B cell (primary cell): ENCODE measurements around the gene GDAP1L1. TPM values are rescaled to one million over a fixed set of nuclear protein-coding genes. Genes with fewer than 3 reads are reported as not detected.

ENCODE experiments used
- ATAC-seq: fragments of 200-7000 bp; cut with Tn5 transposase; one replicate; pipeline ENCODE4 v1.10.0; 2021; ENCODE audit warnings: low read depth, mild to moderate bottlenecking, moderate number of reproducible peaks, moderate library complexity
- CTCF ChIA-PET: fragments of 350-600 bp; sonication (Branson Sonifier 250); formaldehyde crosslinking; loops from one replicate; lab custom pipeline; 2021; ENCODE audit warnings: antibody characterized with exemption, inconsistent platforms; lab: Charles Lee
- POLR2A ChIA-PET: fragments of 350-600 bp; sonication (Branson Sonifier 250); formaldehyde crosslinking; loops from one replicate; lab custom pipeline; 2021; ENCODE audit warnings: antibody characterized with exemption; lab: Charles Lee
- DNase-seq: peaks from one replicate; pipeline ENCODE4 v3.0.0; 2013
- H2AFZ ChIP-seq: 2 replicates; pipeline ENCODE4 v1.6.1; 2012; ENCODE audit warnings: mild to moderate bottlenecking, low read depth, low read length; ENCODE audit not compliant: insufficient read depth, poor library complexity, severe bottlenecking
- H3K27ac ChIP-seq, 2 donors: 1 replicate in 1 of 2; 2 replicates in 1 of 2; pipeline ENCODE4 v1.5.1; 2012 to 2013; ENCODE audit warnings: low read length in 2 of 2, mild to moderate bottlenecking in 2 of 2, moderate library complexity in 1 of 2
- H3K27me3 ChIP-seq, 4 experiments: fragments of 200-600 bp in 1 of 4; sonication (generic) in 1 of 4; replicated peaks in 1 of 4; 1 replicate in 2 of 4; 2 replicates in 2 of 4; pipeline versions ENCODE4 v1.6.1 to v1.7.0; 2013 to 2016; ENCODE audit warnings: low read length in 3 of 4, mild to moderate bottlenecking in 2 of 4, mixed read lengths in 1 of 4, moderate library complexity in 1 of 4; ENCODE audit not compliant: insufficient read depth in 4 of 4, control insufficient read depth in 3 of 4; ENCODE audit errors: control extremely low read depth in 1 of 4
- H3K36me3 ChIP-seq, 2 experiments: replicated peaks in 1 of 2; 1 replicate in 1 of 2; 2 replicates in 1 of 2; pipeline versions ENCODE4 v1.6.1 to v1.7.1; 2013; ENCODE audit warnings: low read length in 1 of 2; ENCODE audit not compliant: insufficient read depth in 2 of 2, control insufficient read depth in 1 of 2; ENCODE audit errors: control extremely low read depth in 1 of 2, extremely low read depth in 1 of 2
- H3K4me1 ChIP-seq, 2 donors: fragments of 200-600 bp in 1 of 2; sonication (generic) in 1 of 2; 1 replicate in 1 of 2; 2 replicates in 1 of 2; pipeline versions ENCODE4 v1.5.1 to v1.6.1; 2013 to 2017; ENCODE audit warnings: low read length in 2 of 2; ENCODE audit not compliant: control insufficient read depth in 2 of 2, insufficient read depth in 2 of 2
- H3K4me2 ChIP-seq: replicated peaks from 2 replicates; pipeline ENCODE3; 2012; ENCODE audit warnings: mild to moderate bottlenecking, low read depth, low read length; ENCODE audit not compliant: poor library complexity, severe bottlenecking
- H3K4me3 ChIP-seq, 5 experiments: fragments of 200-600 bp in 1 of 5; sonication (generic) in 1 of 5; 1 replicate in 3 of 5; 2 replicates in 2 of 5; pipeline versions ENCODE4 v1.5.1 to v1.7.0; 2011 to 2016; ENCODE audit warnings: low read length in 4 of 5, mild to moderate bottlenecking in 4 of 5, low read depth in 2 of 5, control low read depth in 1 of 5, moderate library complexity in 1 of 5; ENCODE audit not compliant: insufficient read depth in 1 of 5; ENCODE audit errors: control extremely low read depth in 1 of 5, extremely low read depth in 1 of 5
- H3K79me2 ChIP-seq: fragments of 200-600 bp; sonication (generic); one replicate; pipeline ENCODE4 v1.6.0; 2016; ENCODE audit warnings: low read length; ENCODE audit not compliant: control insufficient read depth, insufficient read depth
- H3K9ac ChIP-seq: fragments of 200-600 bp; sonication (generic); 2 replicates; pipeline ENCODE4 v1.6.1; 2017; ENCODE audit warnings: mild to moderate bottlenecking, low read length, moderate library complexity
- H3K9me3 ChIP-seq, 3 donors: one replicate each; pipeline versions ENCODE4 v1.6.1 to v1.7.1; 2013; ENCODE audit warnings: low read length in 2 of 3; ENCODE audit not compliant: control insufficient read depth in 2 of 3, insufficient read depth in 1 of 3; ENCODE audit errors: control extremely low read depth in 1 of 3
- H4K20me1 ChIP-seq: 2 replicates; pipeline ENCODE4 v1.6.0; 2012; ENCODE audit warnings: mild to moderate bottlenecking, low read length; ENCODE audit not compliant: insufficient read depth, control insufficient read depth, poor library complexity, severe bottlenecking
- H3K27ac Mint-ChIP-seq: one replicate; pipeline ENCODE4 v1.8.0; 2021; ENCODE audit warnings: mixed read lengths
- H3K27me3 Mint-ChIP-seq: one replicate; pipeline ENCODE4 v1.8.0; 2021; ENCODE audit warnings: mixed read lengths
- H3K4me1 Mint-ChIP-seq: one replicate; pipeline ENCODE4 v1.8.0; 2021; ENCODE audit warnings: mixed read lengths
- H3K4me3 Mint-ChIP-seq: one replicate; pipeline ENCODE4 v1.8.0; 2021; ENCODE audit warnings: mixed read lengths
- H3K9me3 Mint-ChIP-seq: one replicate; pipeline ENCODE4 v1.8.0; 2022; ENCODE audit warnings: mixed read lengths; ENCODE audit not compliant: insufficient read depth
- CTCF ChIP-seq: fragments of 200-600 bp; IDR thresholded peaks from one replicate; pipeline ENCODE4 v1.8.0; 2022; ENCODE audit warnings: antibody characterized with exemption, mild to moderate bottlenecking
- EZH2 ChIP-seq: IDR thresholded peaks from 2 replicates; pipeline ENCODE4 v1.6.1; 2012; ENCODE audit warnings: borderline replicate concordance, low read depth, mild to moderate bottlenecking, moderate library complexity, low read length; ENCODE audit not compliant: insufficient read depth, poor library complexity, severe bottlenecking
- WGBS: methylation state at CpG from one replicate; pipeline ENCODE4 v1.1.5; 2013; ENCODE audit warnings: missing lambda C conversion rate; ENCODE audit not compliant: insufficient coverage; 5-methylcytosine and 5-hydroxymethylcytosine counted together
- intact Hi-C: fragments of 100-400 bp; cut with micrococcal nuclease; formaldehyde crosslinking; loops from one replicate; pipeline ENCODE4 v1.10.0; 2022
- polyA plus RNA-seq: library from polyadenylated mRNA; depleted of rRNA; stranded (reverse); fragments of >200 nt; gene quantifications from 2 replicates; pipeline ENCODE4 v1.2.3, GENCODE V29; 2012
- total RNA-seq, 2 donors: library from RNA; stranded (reverse); fragments of 120-200 nt in 1 of 2; gene quantifications; 1 replicate in 1 of 2; 2 replicates in 1 of 2; pipeline versions ENCODE4 v1.2.3 to v1.2.4, GENCODE V29; 2013 to 2022

The GDAP1L1 gene
- total and polyA plus RNA-seq, 2 donors (not counting 1 experiment from before 2014, with no cell fraction given), result not detected

GRCh38 chr20:44199877-44200276 is 47.2 kb upstream of the GDAP1L1 start:
- ATAC-seq, result no peak
- CTCF ChIA-PET, result no interaction called here
- no peaks in the 10 kb centered on the region for H3K27me3 Mint-ChIP-seq
- POLR2A ChIA-PET, result no interaction called here
- Histone ChIP-seq H3K27me3 (no peaks in the 10 kb centered on the region), H3K9me3 (no peaks in the 10 kb centered on the region), H3K79me2 (peaks cover 56% of the 10 kb centered on the region), H3K4me2 (no peak overlapping the region), H4K20me1 (peaks cover 89% of the 10 kb centered on the region), H3K4me1 (no peaks in the 10 kb centered on the region), H3K27ac (no peak overlapping the region), H2AFZ (no peak overlapping the region), H3K36me3 (peaks cover 10 to 87% of the 10 kb centered on the region in 2 experiments), H3K4me3 (no peak overlapping the region), H3K9ac (no peak overlapping the region)
- H3K4me3 Mint-ChIP-seq, result no peak overlapping the region
- H3K27ac Mint-ChIP-seq, result peak overlapping the region; percentile 12
- no peaks in the 10 kb centered on the region for H3K9me3 Mint-ChIP-seq
- peaks cover 20% of the 10 kb centered on the region for H3K4me1 Mint-ChIP-seq
- DNase-seq, result no peak
- intact Hi-C loops, result no loop called here
- TF ChIP-seq EZH2 (no peak), CTCF (no peak)
- 90% methylated on average over 3 of the region's 4 CpGs for WGBS

- H3K4me2 ChIP-seq, result no peak overlapping the region
- H3K4me1 ChIP-seq, result no peaks in the 10 kb centered on the region
- H3K27ac ChIP-seq, result no peak overlapping the region
- H2AFZ ChIP-seq, result no peak overlapping the region
- intact Hi-C loops, result no loop called here
- Mint-ChIP-seq H3K27me3 (no peaks in the 10 kb centered on the region), H3K4me3 (no peak overlapping the region), H3K9me3 (no peaks in the 10 kb centered on the region), H3K4me1 (peaks cover 20% of the 10 kb centered on the region), H3K27ac (no peak overlapping the region)
- ATAC-seq, result no peak
- H3K4me3 ChIP-seq, result no peak overlapping the region
- no peak overlapping the region for H3K9ac ChIP-seq
- DNase-seq, result no peak
- peaks cover 90% of the 10 kb centered on the region for H4K20me1 ChIP-seq
- CTCF ChIA-PET, result no interaction called here
- H3K27me3 ChIP-seq, result no peaks in the 10 kb centered on the region
- H3K79me2 ChIP-seq, result peaks cover 61% of the 10 kb centered on the region
- peaks cover 11 to 90% of the 10 kb centered on the region in 2 experiments for H3K36me3 ChIP-seq
- no peak for TF ChIP-seq EZH2
- no CpG with 5 or more reads among the region's 4 CpGs for WGBS
- POLR2A ChIA-PET, result no interaction called here
- no peaks in the 10 kb centered on the region for H3K9me3 ChIP-seq
These were observed 46.7 kb upstream of the GDAP1L1 start for GRCh38 chr20:44200371-44200770.
